Large intestine (tissue), 3 donors: ENCODE results near the gene GP1BA. TPM values are rescaled to one million over a fixed set of nuclear protein-coding genes. Genes with fewer than 3 reads are reported as not detected.
A peak's percentile ranks its signal among the peaks of the same experiment; 100 is the strongest.

ENCODE experiments used
- DNase-seq, 2 donors: peaks; one replicate each; pipeline versions ENCODE4 v3.0.0 to v3.0.0-alpha.2; 2013
- H3K27ac ChIP-seq: one replicate; pipeline ENCODE4 v1.5.1; 2013; ENCODE audit warnings: low read length
- H3K27me3 ChIP-seq: 2 replicates; pipeline ENCODE4 v1.6.1; 2013; ENCODE audit warnings: low read length; ENCODE audit not compliant: control insufficient read depth, insufficient read depth
- H3K36me3 ChIP-seq: 2 replicates; pipeline ENCODE4 v1.6.1; 2013; ENCODE audit warnings: low read length; ENCODE audit not compliant: control insufficient read depth, insufficient read depth
- H3K4me1 ChIP-seq: one replicate; pipeline ENCODE4 v1.6.1; 2013; ENCODE audit warnings: low read length; ENCODE audit not compliant: control insufficient read depth, insufficient read depth
- H3K4me3 ChIP-seq: one replicate; pipeline ENCODE4 v1.5.1; 2013; ENCODE audit warnings: low read length
- H3K9me3 ChIP-seq: one replicate; pipeline ENCODE4 v1.6.1; 2013; ENCODE audit warnings: mild to moderate bottlenecking, low read depth, low read length, moderate library complexity; ENCODE audit not compliant: control insufficient read depth
- WGBS: methylation state at CpG from one replicate; pipeline ENCODE4 v1.1.5; 2013; ENCODE audit warnings: low lambda C conversion rate; ENCODE audit not compliant: insufficient coverage; 5-methylcytosine and 5-hydroxymethylcytosine counted together
- polyA plus RNA-seq: library from polyadenylated mRNA; unstranded; fragments of 120-200 nt; gene quantifications from one replicate; pipeline ENCODE4 v1.2.1, GENCODE V29; 2013

The GP1BA gene
- polyA plus RNA-seq, 1 donor: 1.5 TPM

DNA sequence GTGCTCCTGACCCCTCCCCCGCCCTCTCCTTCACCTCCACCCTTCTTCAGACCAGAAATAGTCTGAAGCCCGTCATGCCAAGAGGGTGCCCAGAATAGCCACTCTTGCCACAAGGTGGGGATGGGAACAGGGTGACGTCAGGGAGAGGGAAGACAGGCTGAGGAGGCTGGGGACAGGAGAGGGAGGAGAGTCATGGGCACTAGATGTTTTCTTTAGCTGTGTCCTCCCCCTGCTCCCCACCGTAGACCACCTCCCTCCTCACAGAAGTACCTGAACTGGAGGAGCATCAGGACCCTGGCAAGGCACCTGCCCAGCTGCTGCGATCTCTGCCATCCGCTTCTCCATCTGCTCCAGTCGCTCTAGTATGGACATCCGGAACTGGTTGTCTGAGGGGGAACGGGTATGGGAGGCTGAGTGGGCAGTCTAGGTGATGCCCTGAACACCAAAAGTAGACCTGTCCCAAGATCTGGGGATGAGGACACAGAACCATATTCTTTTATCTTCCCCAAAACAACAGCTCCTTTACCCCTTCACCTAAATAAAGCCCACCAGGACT, 42.1 kb downstream of the GP1BA start:
- DNase-seq: no peak
- no peak overlapping the region for H3K27ac ChIP-seq
- H3K9me3 ChIP-seq: no peaks in the 10 kb centered on the region
- H3K4me1 ChIP-seq: peaks cover 11% of the 10 kb centered on the region
- no peaks in the 10 kb centered on the region for H3K27me3 ChIP-seq
- no peak overlapping the region for H3K4me3 ChIP-seq
- peaks cover 84% of the 10 kb centered on the region for H3K36me3 ChIP-seq
- no CpG with 5 or more reads among the region's 9 CpGs for WGBS

DNA sequence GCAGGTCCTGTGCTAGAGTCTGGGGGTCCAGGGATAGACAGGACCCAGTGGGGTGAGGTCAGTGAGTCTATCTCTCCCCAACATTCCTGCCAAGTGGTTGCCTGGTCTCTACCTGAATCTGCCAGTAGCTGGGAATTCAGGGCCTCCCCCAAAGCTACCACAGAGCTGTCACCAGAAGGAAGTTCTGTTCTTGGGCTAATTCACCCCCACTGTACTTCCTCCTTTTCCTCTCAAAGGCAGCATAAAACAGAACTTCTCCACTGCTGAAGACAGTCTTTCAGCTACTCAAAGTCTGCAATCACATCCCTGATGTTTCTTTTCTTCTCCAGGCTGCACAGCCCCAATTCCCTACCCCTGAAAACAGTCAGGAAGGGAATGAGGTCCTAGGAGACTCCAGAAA, 46.6 kb downstream of the GP1BA start:
- Histone ChIP-seq H3K4me1 (no peaks in the 10 kb centered on the region), H3K9me3 (no peaks in the 10 kb centered on the region), H3K27me3 (no peaks in the 10 kb centered on the region), H3K27ac (no peak overlapping the region), H3K4me3 (no peak overlapping the region), H3K36me3 (peaks cover 70% of the 10 kb centered on the region)
- DNase-seq: no peak

DNA sequence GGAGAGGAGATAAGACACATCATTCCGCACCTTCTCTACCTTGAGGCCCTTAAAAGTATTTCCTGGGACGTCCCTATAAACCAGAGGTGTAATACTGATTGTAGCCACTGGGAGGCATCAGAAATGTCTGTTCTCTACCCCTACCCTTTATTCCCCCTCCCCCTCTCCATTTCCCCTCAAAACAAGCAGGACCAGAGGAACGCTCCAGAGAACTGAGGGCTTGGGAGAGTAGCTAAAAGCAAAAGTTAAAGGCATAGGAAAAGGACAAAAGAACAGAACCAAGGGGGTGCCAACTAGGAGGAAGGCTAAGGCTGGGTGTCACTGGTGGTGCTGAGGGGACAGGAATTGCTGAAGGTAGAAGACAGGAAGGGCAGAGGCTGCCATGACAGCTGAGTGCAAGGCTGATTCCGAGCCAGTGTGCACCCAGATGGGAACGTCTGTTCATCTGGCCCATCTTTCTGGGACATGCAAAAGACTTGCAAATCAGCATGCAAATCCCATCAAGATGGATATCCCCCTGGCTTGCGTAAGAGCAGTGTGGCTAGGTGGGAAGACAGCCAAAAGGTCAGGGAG, 48.7 kb downstream of the GP1BA start:
- H3K4me3 ChIP-seq: no peak overlapping the region
- DNase-seq: peak in 1 of 2 donors; percentile 46
- H3K36me3 ChIP-seq: peaks cover 57% of the 10 kb centered on the region
- 20% methylated on average over 1 of the region's 6 CpGs for WGBS
- peaks cover under 1% of the 10 kb centered on the region for H3K4me1 ChIP-seq
- H3K27ac ChIP-seq: no peak overlapping the region
- H3K9me3 ChIP-seq: no peaks in the 10 kb centered on the region
- no peaks in the 10 kb centered on the region for H3K27me3 ChIP-seq

DNA sequence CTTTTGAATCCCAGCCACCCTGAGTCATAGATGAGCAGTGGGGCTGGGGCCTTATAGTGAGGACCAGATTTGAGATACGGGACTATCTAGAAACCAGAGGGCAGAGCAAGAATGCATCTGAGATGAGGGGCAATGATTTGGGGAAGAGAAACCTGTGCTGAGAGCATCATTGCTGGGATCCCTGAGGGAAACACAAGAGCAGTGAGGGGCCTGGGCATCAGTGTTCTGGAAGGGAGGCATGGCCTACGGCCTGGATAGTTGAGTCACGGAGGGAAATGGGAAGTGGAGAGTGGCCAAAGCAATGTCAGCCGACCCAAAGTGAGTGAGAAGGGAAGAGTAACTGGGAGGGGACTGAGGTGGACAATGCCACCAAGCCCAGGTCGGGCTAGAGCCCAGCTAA, 50.2 kb downstream of the GP1BA start:
- peaks cover 48% of the 10 kb centered on the region for H3K36me3 ChIP-seq
- H3K4me1 ChIP-seq: peaks cover 11% of the 10 kb centered on the region
- no peak overlapping the region for H3K27ac ChIP-seq
- WGBS: no CpG with 5 or more reads among the region's 5 CpGs
- H3K27me3 ChIP-seq: no peaks in the 10 kb centered on the region
- H3K4me3 ChIP-seq: no peak overlapping the region
- H3K9me3 ChIP-seq: no peaks in the 10 kb centered on the region
- no peak for DNase-seq

Other genes with a start within 250 kb of the GP1BA start
- 50.9 TPM for gene PELP1, start 228.1 kb upstream of the GP1BA start, polyA plus RNA-seq
- gene ARRB2, start 221.6 kb upstream of the GP1BA start, polyA plus RNA-seq: 96.7 TPM
- gene MED11, start 200.8 kb upstream of the GP1BA start, polyA plus RNA-seq: 33.0 TPM
- 5.1 TPM for gene ZMYND15, start 192.4 kb upstream of the GP1BA start, polyA plus RNA-seq
- gene CXCL16, start 192.3 kb upstream of the GP1BA start, polyA plus RNA-seq: 62.1 TPM
- 44.0 TPM for gene TM4SF5, start 160.4 kb upstream of the GP1BA start, polyA plus RNA-seq
- 2.1 TPM for gene VMO1, start 145.9 kb upstream of the GP1BA start, polyA plus RNA-seq
- 34.4 TPM for gene GLTPD2, start 143.3 kb upstream of the GP1BA start, polyA plus RNA-seq
- 97.1 TPM for gene PSMB6, start 136.1 kb upstream of the GP1BA start, polyA plus RNA-seq
- 21.8 TPM for gene PLD2, start 125.1 kb upstream of the GP1BA start, polyA plus RNA-seq
- gene MINK1, start 98.9 kb upstream of the GP1BA start, polyA plus RNA-seq: 103 TPM
- gene C17orf107, start 32.7 kb upstream of the GP1BA start, polyA plus RNA-seq: 2.1 TPM
- 0.37 TPM for gene CHRNE, start 29.2 kb upstream of the GP1BA start, polyA plus RNA-seq
- gene SLC25A11, start 7.8 kb downstream of the GP1BA start, polyA plus RNA-seq: 47.1 TPM
- gene RNF167, start 8.0 kb downstream of the GP1BA start, polyA plus RNA-seq: 117 TPM
- gene PFN1, start 16.3 kb downstream of the GP1BA start, polyA plus RNA-seq: 557 TPM
- 31.4 TPM for gene ENO3, start 18.8 kb downstream of the GP1BA start, polyA plus RNA-seq
- gene SPAG7, start 35.5 kb downstream of the GP1BA start, polyA plus RNA-seq: 82.0 TPM
- gene CAMTA2, start 55.4 kb downstream of the GP1BA start, polyA plus RNA-seq: 35.6 TPM
- 4.6 TPM for gene INCA1, start 65.2 kb downstream of the GP1BA start, polyA plus RNA-seq
- 69.2 TPM for gene KIF1C, start 65.7 kb downstream of the GP1BA start, polyA plus RNA-seq
- gene SLC52A1, start 103.1 kb downstream of the GP1BA start, polyA plus RNA-seq: 3.2 TPM
- gene ZFP3, start 146.2 kb downstream of the GP1BA start, polyA plus RNA-seq: 9.9 TPM
- gene ZNF232, start 179.6 kb downstream of the GP1BA start, polyA plus RNA-seq: 11.1 TPM
- 0.54 TPM for gene USP6, start 183.8 kb downstream of the GP1BA start, polyA plus RNA-seq